Keratinocyte (primary cell): ENCODE data around the gene ELAVL4. TPM values are rescaled to one million over a fixed set of nuclear protein-coding genes. Genes with fewer than 3 reads are reported as not detected.

Experiments used
- DNase-seq: peaks from one replicate; pipeline ENCODE4 v3.0.0-alpha.2; 2011; ENCODE audit warnings: low read depth, missing footprints, low spot score
- FAIRE-seq: peaks from 2 replicates; lab custom pipeline; 2011; peaks lifted over from hg19 to GRCh38; lab: Jason Lieb, UNC
- H2AFZ ChIP-seq: 2 replicates; pipeline ENCODE4 v1.6.0; 2012; ENCODE audit warnings: low read length, control low read depth, inconsistent platforms; ENCODE audit not compliant: control insufficient read depth
- H3K27ac ChIP-seq: 2 replicates; pipeline ENCODE4 v1.5.1; 2011; ENCODE audit warnings: low read length; ENCODE audit not compliant: control insufficient read depth, insufficient read depth
- H3K27me3 ChIP-seq: 3 replicates; pipeline ENCODE4 v1.6.0; 2011; ENCODE audit warnings: low read length; ENCODE audit not compliant: control insufficient read depth, insufficient read depth; ENCODE audit errors: extremely low read depth
- H3K36me3 ChIP-seq, 2 experiments: 2 replicates in 1 of 2; 3 replicates in 1 of 2; pipeline ENCODE4 v1.5.1; 2011; ENCODE audit warnings: low read length in 2 of 2, mild to moderate bottlenecking in 1 of 2; ENCODE audit not compliant: control insufficient read depth in 2 of 2, insufficient read depth in 2 of 2; ENCODE audit errors: extremely low read depth in 1 of 2
- H3K4me1 ChIP-seq: 3 replicates; pipeline ENCODE4 v1.5.1; 2011; ENCODE audit warnings: low read length; ENCODE audit not compliant: control insufficient read depth, insufficient read depth; ENCODE audit errors: extremely low read depth
- H3K4me2 ChIP-seq: 3 replicates; pipeline ENCODE4 v1.6.0; 2011; ENCODE audit warnings: low read depth, low read length; ENCODE audit not compliant: control insufficient read depth, insufficient read depth; ENCODE audit errors: extremely low read depth
- H3K4me3 ChIP-seq, 3 experiments: fragments of 200-600 bp in 1 of 3; sonication (generic) in 1 of 3; 2 replicates in 2 of 3; 3 replicates in 1 of 3; pipeline ENCODE4 v1.5.1; 2011 to 2016; ENCODE audit warnings: low read length in 3 of 3, mild to moderate bottlenecking in 3 of 3, control low read depth in 2 of 3, inconsistent platforms in 1 of 3, low read depth in 1 of 3, mixed read lengths in 1 of 3, mixed run types in 1 of 3, moderate library complexity in 1 of 3; ENCODE audit not compliant: control insufficient read depth in 2 of 3, insufficient read depth in 2 of 3; ENCODE audit errors: extremely low read depth in 1 of 3
- H3K79me2 ChIP-seq: 2 replicates; pipeline ENCODE4 v1.6.0; 2012; ENCODE audit warnings: low read length; ENCODE audit not compliant: control insufficient read depth, insufficient read depth
- H3K9ac ChIP-seq: 3 replicates; pipeline ENCODE4 v1.6.0; 2011; ENCODE audit warnings: low read length; ENCODE audit not compliant: control insufficient read depth, insufficient read depth; ENCODE audit errors: extremely low read depth
- H3K9me1 ChIP-seq: 3 replicates; pipeline ENCODE4 v1.6.0; 2011; ENCODE audit warnings: low read length; ENCODE audit not compliant: control insufficient read depth, insufficient read depth; ENCODE audit errors: extremely low read depth
- H3K9me3 ChIP-seq: 2 replicates; pipeline ENCODE4 v1.5.1; 2012; ENCODE audit warnings: low read depth, low read length; ENCODE audit not compliant: control insufficient read depth
- H4K20me1 ChIP-seq: 3 replicates; pipeline ENCODE4 v1.6.0; 2011; ENCODE audit warnings: low read length; ENCODE audit not compliant: control insufficient read depth, insufficient read depth; ENCODE audit errors: extremely low read depth
- CTCF ChIP-seq, 3 experiments: IDR thresholded peaks in 1 of 3; conservative IDR thresholded peaks in 1 of 3; optimal IDR thresholded peaks in 1 of 3; 2 replicates in 2 of 3; 3 replicates in 1 of 3; pipeline versions ENCODE3 to v1.5.1; 2011; ENCODE audit warnings: low read length in 3 of 3, mild to moderate bottlenecking in 3 of 3, moderate library complexity in 2 of 3, control low read depth in 1 of 3, inconsistent platforms in 1 of 3; ENCODE audit not compliant: insufficient read depth in 2 of 3; ENCODE audit errors: extremely low read depth in 1 of 3
- EZH2 ChIP-seq: IDR thresholded peaks from one replicate; pipeline ENCODE4 v1.6.1; 2012; ENCODE audit warnings: inconsistent platforms, mild to moderate bottlenecking, low read length, moderate library complexity
- dilution Hi-C: fragments of 300-500 bp; cut with MboI; formaldehyde crosslinking; loops from one replicate; pipeline ENCODE4 v1.7.0; 2020; ENCODE audit warnings: low sequenced_read_pairs; ENCODE audit not compliant: extremely low pct_ligation_motif_present
- polyA plus RNA-seq, 5 experiments: library from polyadenylated mRNA; depleted of rRNA in 3 of 5; stranded (reverse) in 3 of 5; stranded (forward) in 1 of 5; unstranded in 1 of 5; fragments of >200 nt; gene quantifications; 1 replicate in 1 of 5; 2 replicates in 3 of 5; 3 replicates in 1 of 5; pipeline versions ENCODE4 v1.2.1 to v1.2.3, GENCODE V29; 2011 to 2012; ENCODE audit warnings: missing spikeins in 2 of 5, low read depth in 1 of 5, low replicate concordance in 1 of 5

The ELAVL4 gene
- polyA plus RNA-seq, 1 donor (not counting 4 experiments of a cell fraction or from before 2014, with no cell fraction given) = not detected

GRCh38 chr1:50111503-50111902, 2.8 kb downstream of the ELAVL4 start:
- Histone ChIP-seq H3K79me2 (no peaks in the 10 kb centered on the region), H3K9ac (no peak overlapping the region), H3K9me1 (no peaks in the 10 kb centered on the region), H3K27ac (no peak overlapping the region), H3K4me2 (no peak overlapping the region), H4K20me1 (no peaks in the 10 kb centered on the region), H3K36me3 (no peaks in the 10 kb centered on the region), H3K4me3 (no peak overlapping the region), H3K27me3 (peaks cover 3% of the 10 kb centered on the region), H3K4me1 (no peaks in the 10 kb centered on the region), H3K9me3 (no peaks in the 10 kb centered on the region), H2AFZ (no peak overlapping the region)
- DNase-seq = no peak
- dilution Hi-C loops = no loop called here
- FAIRE-seq = no peak
- no peak for TF ChIP-seq EZH2
- no peak for TF ChIP-seq CTCF (optimal IDR thresholded peaks at IDR 0.05 in 1 of 3, IDR thresholded peaks at IDR 0.05 in 1 of 3, conservative IDR thresholded peaks at IDR 0.05 in 1 of 3; ENCODE audit: extremely low read depth in 1 of 3, insufficient read depth in 2 of 3, low read length in 3 of 3)

GRCh38 chr1:50112193-50112592, 3.5 kb downstream of the ELAVL4 start:
- H3K79me2 ChIP-seq = no peaks in the 10 kb centered on the region
- H3K4me1 ChIP-seq = no peaks in the 10 kb centered on the region
- dilution Hi-C loops = no loop called here
- no peak overlapping the region for H3K9ac ChIP-seq
- H3K27me3 ChIP-seq = peaks cover 3% of the 10 kb centered on the region
- no peak overlapping the region for H2AFZ ChIP-seq
- no peak overlapping the region for H3K4me2 ChIP-seq
- no peaks in the 10 kb centered on the region for H3K9me1 ChIP-seq
- H3K9me3 ChIP-seq = no peaks in the 10 kb centered on the region
- no peak overlapping the region for H3K4me3 ChIP-seq
- FAIRE-seq (no peak), DNase-seq (no peak)
- no peak overlapping the region for H3K27ac ChIP-seq
- no peak for TF ChIP-seq CTCF (optimal IDR thresholded peaks at IDR 0.05 in 1 of 3, IDR thresholded peaks at IDR 0.05 in 1 of 3, conservative IDR thresholded peaks at IDR 0.05 in 1 of 3; ENCODE audit: extremely low read depth in 1 of 3, insufficient read depth in 2 of 3, low read length in 3 of 3)
- no peak for TF ChIP-seq EZH2
- no peaks in the 10 kb centered on the region for H4K20me1 ChIP-seq
- H3K36me3 ChIP-seq = no peaks in the 10 kb centered on the region
